K562 (cell line): Measurements from ENCODE around the gene DOCK4. TPM values are rescaled to one million over a fixed set of nuclear protein-coding genes. Genes with fewer than 3 reads are reported as not detected.

Experiments
- ATAC-seq: fragments of 200-7000 bp; cut with Tn5 transposase; 3 replicates; pipeline ENCODE4 v1.9.1; 2020; ENCODE audit warnings: moderate library complexity
- BruUV-seq: library from RNA; stranded (reverse); fragments of 400-500 nt; replicated peaks from 2 replicates; lab custom pipeline; 2021; lab: Mats Ljungman, UMichigan
- CTCF ChIA-PET: fragments of 300-600 bp; formaldehyde crosslinking; extraction: SDS; loops from one replicate; lab custom pipeline; 2021; ENCODE audit warnings: low intra/inter-chr PET ratio; lab: Yijun Ruan, JAX
- POLR2A ChIA-PET: fragments of 300-600, 350-650 bp; sonication (Branson Sonifier 250); formaldehyde crosslinking; extraction: SDS; loops from one replicate; lab custom pipeline; 2021; ENCODE audit warnings: antibody characterized with exemption, inconsistent platforms; lab: Yijun Ruan, JAX
- DNase-seq, 4 experiments: peaks; one replicate each; pipeline versions ENCODE4 v3.0.0 to v3.0.0-alpha.2; 2011 to 2018; ENCODE audit warnings: low spot score in 3 of 4, mixed read lengths in 3 of 4; ENCODE audit errors: extremely low read depth in 1 of 4
- FAIRE-seq: peaks from 2 replicates; lab custom pipeline; 2011; peaks lifted over from hg19 to GRCh38; lab: Jason Lieb, UNC
- H2AFZ ChIP-seq: 2 replicates; pipeline ENCODE4 v1.6.0; 2011; ENCODE audit warnings: low read depth, low read length, control low read depth, inconsistent platforms
- H3K27ac ChIP-seq: fragments of 200-600 bp; 3 replicates; pipeline ENCODE4 v1.8.0; 2011; ENCODE audit warnings: low read depth, mild to moderate bottlenecking, control low read depth, inconsistent platforms, low read length, moderate library complexity, mixed read lengths; ENCODE audit errors: extremely low read depth
- H3K27me3 ChIP-seq, 2 experiments: fragments of 300-600 bp in 1 of 2; 2 replicates in 1 of 2; 3 replicates in 1 of 2; pipeline versions ENCODE4 v1.6.0 to v1.8.0; 2011; ENCODE audit warnings: inconsistent platforms in 2 of 2, low read length in 2 of 2, mild to moderate bottlenecking in 1 of 2, mixed read lengths in 1 of 2, moderate library complexity in 1 of 2; ENCODE audit not compliant: control insufficient read depth in 2 of 2, insufficient read depth in 2 of 2
- H3K36me3 ChIP-seq: fragments of 300-600 bp; 3 replicates; pipeline ENCODE4 v1.8.0; 2011; ENCODE audit warnings: mild to moderate bottlenecking, low read length, inconsistent platforms; ENCODE audit not compliant: control insufficient read depth, insufficient read depth
- H3K4me1 ChIP-seq, 2 experiments: fragments of 200-600 bp in 1 of 2; replicated peaks in 1 of 2; 2 replicates in 1 of 2; 3 replicates in 1 of 2; pipeline versions ENCODE4 v1.5.1 to v1.8.0; 2011; ENCODE audit warnings: inconsistent platforms in 2 of 2, low read length in 2 of 2, mild to moderate bottlenecking in 1 of 2, mixed read lengths in 1 of 2, moderate library complexity in 1 of 2; ENCODE audit not compliant: control insufficient read depth in 2 of 2, insufficient read depth in 2 of 2
- H3K4me2 ChIP-seq: 2 replicates; pipeline ENCODE4 v1.6.1; 2011; ENCODE audit warnings: low read length, control low read depth, inconsistent platforms, mixed read lengths; ENCODE audit not compliant: insufficient read depth
- H3K4me3 ChIP-seq: fragments of 200-600 bp; sonication (generic), shearing (Covaris generic); 2 replicates; pipeline ENCODE4 v1.5.1; 2016; ENCODE audit warnings: control low read depth, inconsistent platforms
- H3K79me2 ChIP-seq: fragments of 200-600 bp; 3 replicates; pipeline ENCODE4 v1.8.0; 2011; ENCODE audit warnings: low read length, inconsistent platforms; ENCODE audit not compliant: control insufficient read depth, insufficient read depth
- H3K9ac ChIP-seq, 2 experiments: 2 replicates each; pipeline versions ENCODE4 v1.6.0 to v1.6.1; 2011; ENCODE audit warnings: low read depth in 2 of 2, low read length in 2 of 2, control low read depth in 1 of 2, inconsistent platforms in 1 of 2, mild to moderate bottlenecking in 1 of 2, mixed read lengths in 1 of 2; ENCODE audit not compliant: insufficient read depth in 1 of 2
- H3K9me1 ChIP-seq: one replicate; pipeline ENCODE4 v1.6.0; 2011; ENCODE audit warnings: inconsistent platforms, mild to moderate bottlenecking, low read length, moderate library complexity; ENCODE audit not compliant: control insufficient read depth, insufficient read depth
- H3K9me3 ChIP-seq: replicated peaks from 2 replicates; pipeline ENCODE4 v1.5.1; 2011; ENCODE audit warnings: low read depth, low read length, inconsistent platforms; ENCODE audit not compliant: control insufficient read depth, insufficient read depth
- H4K20me1 ChIP-seq: replicated peaks from 2 replicates; pipeline ENCODE4 v1.6.1; 2011; ENCODE audit warnings: low read length, inconsistent platforms, mixed read lengths; ENCODE audit not compliant: control insufficient read depth, insufficient read depth
- ADNP ChIP-seq: fragments of 200-800 bp; sonication (Bioruptor generic); IDR thresholded peaks from 2 replicates; pipeline ENCODE4 v1.6.1; 2016; ENCODE audit warnings: missing genetic modification characterization, missing compliant biosample characterization
- TAF9B ChIP-seq: fragments of 450-650 bp; IDR thresholded peaks from 2 replicates; pipeline ENCODE4 v1.6.1; 2018; ENCODE audit warnings: mild to moderate bottlenecking; ENCODE audit not compliant: partially characterized antibody
- ZNF277 ChIP-seq: fragments of 250-450 bp; sonication (Bioruptor Pico); IDR thresholded peaks from 2 replicates; pipeline ENCODE4 v1.8.0; 2022; ENCODE audit warnings: inconsistent platforms, mild to moderate bottlenecking, moderate library complexity, borderline replicate concordance
- WGBS: fragments of 100-300 bp; shearing (Covaris generic); methylation state at CpG from one replicate; pipeline ENCODE4 v1.1.6; 2016; ENCODE audit warnings: low coverage, mixed read lengths; ENCODE audit not compliant: insufficient coverage; ENCODE audit errors: missing lambda C conversion rate; 5-methylcytosine and 5-hydroxymethylcytosine counted together
- in situ Hi-C: fragments of 300-500 bp; cut with MboI; formaldehyde crosslinking; loops from 4 replicates; pipeline ENCODE4 v1.15.0; 2018; ENCODE audit warnings: inconsistent platforms, mixed read lengths
- intact Hi-C: fragments of 100-400 bp; cut with micrococcal nuclease; formaldehyde crosslinking; loops from 2 replicates; pipeline ENCODE4 v1.14.2; 2022
- polyA plus RNA-seq, 8 experiments: library from polyadenylated mRNA; depleted of rRNA in 4 of 8; stranded (reverse) in 5 of 8; unstranded in 3 of 8; fragments of >200 nt; fragmentation: Nextera tagmentation in 2 of 8; fragmentation: Illumina TruSeq in 1 of 8; extraction: Ambion mirVana in 2 of 8; extraction: Trizol in 1 of 8; gene quantifications; 2 replicates each; pipeline versions ENCODE4 v1.2.1 to v1.2.3, GENCODE V29; 2011 to 2014; ENCODE audit warnings: inconsistent platforms in 1 of 8, missing spikeins in 1 of 8
- total RNA-seq, 7 experiments: library from RNA; depleted of rRNA in 6 of 7; stranded (reverse); fragments of >200 nt in 6 of 7; fragmentation: Illumina TruSeq in 2 of 7; extraction: Trizol in 2 of 7; gene quantifications; 2 replicates each; pipeline versions ENCODE4 v1.2.1 to v1.2.3, GENCODE V29; 2011 to 2021; ENCODE audit warnings: low replicate concordance in 1 of 7

The DOCK4 gene
- total and polyA plus RNA-seq, 9 of the 15 experiments (the other 6 are each of a cell fraction or from before 2014, with no cell fraction given), result 0.42 to 5.7 (median 2.3) TPM

GRCh38 chr7:112211348-112211907 is 5.2 kb upstream of the DOCK4 start:
- H3K4me2 ChIP-seq, result no peak overlapping the region
- 23% methylated on average over 1 of the region's 1 CpG for WGBS
- in situ Hi-C loops, result no loop called here
- peaks cover 20% of the 10 kb centered on the region for H3K79me2 ChIP-seq
- no peaks in the 10 kb centered on the region for H3K9me3 ChIP-seq
- DNase-seq (no peak), FAIRE-seq (no peak), ATAC-seq (no peak)
- no peak overlapping the region for H2AFZ ChIP-seq
- intact Hi-C loops, result no loop called here
- no peak overlapping the region for H3K9ac ChIP-seq
- no TSS peak for BruUV-seq
- POLR2A ChIA-PET, result no interaction called here
- H3K4me3 ChIP-seq, result no peak overlapping the region
- H3K9me1 ChIP-seq, result no peaks in the 10 kb centered on the region
- no peak overlapping the region for H3K27ac ChIP-seq
- TF ChIP-seq ZNF277 (CRISPR knock-in tag), result peak; percentile 85
- TF ChIP-seq TAF9B, result no peak
- no peaks in the 10 kb centered on the region for H3K27me3 ChIP-seq
- no peaks in the 10 kb centered on the region for H3K36me3 ChIP-seq
- no peaks in the 10 kb centered on the region for H4K20me1 ChIP-seq
- H3K4me1 ChIP-seq, result peaks cover 3 to 4% of the 10 kb centered on the region in 2 experiments; a peak in 1 of 5 replicates
- CTCF ChIA-PET, result no interaction called here

DNA sequence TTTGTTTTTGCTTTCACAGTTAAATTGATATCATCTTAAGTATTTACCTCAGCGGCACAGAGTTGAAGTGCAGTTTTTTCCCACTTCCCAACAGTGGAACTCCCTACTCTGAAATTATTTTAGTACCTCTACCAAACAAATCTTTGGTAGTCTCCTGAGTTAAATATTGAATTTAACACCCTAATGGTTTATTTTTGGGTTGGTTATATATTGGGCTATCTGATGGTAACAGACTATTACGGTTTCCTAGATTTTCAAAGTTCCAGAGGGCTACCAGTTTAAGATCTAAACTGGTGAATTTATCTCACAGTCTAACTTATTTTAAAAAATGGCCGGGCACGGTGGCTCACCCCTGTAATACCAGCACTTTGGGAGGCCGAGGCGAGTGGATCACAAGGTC is 1.6 kb upstream of the DOCK4 start:
- Histone ChIP-seq H3K36me3 (no peaks in the 10 kb centered on the region), H3K79me2 (peaks cover 20% of the 10 kb centered on the region), H3K4me3 (0 out of 2 replicates have a peak overlapping the region, but pooled peaks have one; percentile 79), H2AFZ (no peak overlapping the region), H3K4me1 (peaks cover 12 to 16% of the 10 kb centered on the region in 2 experiments; a peak in 4 of 5 replicates), H3K27ac (no peak overlapping the region), H4K20me1 (no peaks in the 10 kb centered on the region), H3K9me1 (no peaks in the 10 kb centered on the region), H3K27me3 (peaks cover 23 to 24% of the 10 kb centered on the region in 2 experiments), H3K9me3 (no peaks in the 10 kb centered on the region), H3K9ac (no peak overlapping the region), H3K4me2 (no peak overlapping the region)
- TF ChIP-seq ZNF277 (CRISPR knock-in tag), result peak; percentile 90
- TF ChIP-seq ADNP (tag), result no peak
- WGBS, result 72% methylated on average over 6 of the region's 6 CpGs
- CTCF ChIA-PET, result no interaction called here
- DNase-seq (no peak), ATAC-seq (no peak), FAIRE-seq (peak; percentile 52)
- in situ Hi-C loops (no loop called here), intact Hi-C loops (loop anchor here (10.0 kb wide), 2 partner anchors 207 to 287 kb away; no protein-coding TSS in a partner anchor)
- POLR2A ChIA-PET, result no interaction called here
- no TSS peak for BruUV-seq
